SK-N-SH treated with all-trans-retinoic acid at 6 μM for 48 hours (cell line): ENCODE results near the gene SMC1B.

ENCODE experiments used
- ATAC-seq: fragments of 200-7000 bp; cut with Tn5 transposase; 3 replicates; pipeline ENCODE4 v1.9.1; 2020; ENCODE audit warnings: mild to moderate bottlenecking, moderate library complexity
- ARNTL ChIP-seq: fragments of 450-650 bp; formaldehyde crosslinking; IDR thresholded peaks from 2 replicates; pipeline ENCODE4 v1.5.0; 2020; ENCODE audit warnings: low read depth, mild to moderate bottlenecking, moderate library complexity, borderline replicate concordance
- BACH2 ChIP-seq: fragments of 250-450 bp; sonication (Bioruptor Pico); IDR thresholded peaks from 2 replicates; pipeline ENCODE4 v1.9.0; 2021; ENCODE audit warnings: mild to moderate bottlenecking, borderline replicate concordance
- CREB5 ChIP-seq: fragments of 250-450 bp; sonication (Bioruptor Pico); IDR thresholded peaks from 2 replicates; pipeline ENCODE4 v1.5.1; 2020; ENCODE audit warnings: low read depth, mild to moderate bottlenecking, moderate library complexity
- GLIS3 ChIP-seq: fragments of 250-450 bp; sonication (Bioruptor Pico); IDR thresholded peaks from 2 replicates; pipeline ENCODE4 v1.5.0; 2020; ENCODE audit warnings: mild to moderate bottlenecking, moderate library complexity
- PATZ1 ChIP-seq: fragments of 250-450 bp; sonication (Bioruptor Pico); IDR thresholded peaks from 2 replicates; pipeline ENCODE4 v1.8.0; 2020; ENCODE audit warnings: mild to moderate bottlenecking, moderate library complexity, borderline replicate concordance
- POU6F1 ChIP-seq: fragments of 250-450 bp; sonication (Bioruptor Pico); IDR thresholded peaks from 2 replicates; pipeline ENCODE4 v1.8.0; 2021; ENCODE audit warnings: low read depth, mild to moderate bottlenecking, moderate library complexity, borderline replicate concordance
- RARB ChIP-seq: fragments of 250-450 bp; sonication (Bioruptor Pico); IDR thresholded peaks from 2 replicates; pipeline ENCODE4 v1.8.0; 2021; ENCODE audit warnings: mild to moderate bottlenecking, moderate library complexity
- SNAI2 ChIP-seq: fragments of 250-450 bp; sonication (Bioruptor Pico); IDR thresholded peaks from 2 replicates; pipeline ENCODE4 v1.5.0; 2020; ENCODE audit warnings: mild to moderate bottlenecking, moderate library complexity
- TCF4 ChIP-seq: fragments of 250-450 bp; sonication (Bioruptor Pico); IDR thresholded peaks from 2 replicates; pipeline ENCODE4 v1.8.0; 2021; ENCODE audit warnings: mild to moderate bottlenecking, moderate library complexity, borderline replicate concordance
- TOX ChIP-seq: fragments of 250-450 bp; sonication (Bioruptor Pico); IDR thresholded peaks from 2 replicates; pipeline ENCODE4 v1.8.0; 2021; ENCODE audit warnings: mild to moderate bottlenecking, moderate library complexity, borderline replicate concordance
- ZFP3 ChIP-seq: fragments of 250-450 bp; sonication (Bioruptor Pico); IDR thresholded peaks from 2 replicates; pipeline ENCODE4 v1.5.0; 2020; ENCODE audit warnings: mild to moderate bottlenecking, moderate library complexity
- ZFP30 ChIP-seq: fragments of 450-650 bp; formaldehyde crosslinking; IDR thresholded peaks from 2 replicates; pipeline ENCODE4 v1.5.0; 2022; ENCODE audit warnings: mild to moderate bottlenecking, moderate library complexity
- ZNF70 ChIP-seq: fragments of 450-650 bp; formaldehyde crosslinking; IDR thresholded peaks from 2 replicates; pipeline ENCODE4 v1.5.0; 2020; ENCODE audit warnings: mild to moderate bottlenecking, moderate library complexity
- ZNF8 ChIP-seq: fragments of 450-650 bp; formaldehyde crosslinking; IDR thresholded peaks from 2 replicates; pipeline ENCODE4 v1.5.0; 2020; ENCODE audit warnings: mild to moderate bottlenecking, moderate library complexity

The SMC1B gene

GRCh38 chr22:45435544-45436139, 22.2 kb upstream of the SMC1B start (continued):
- TF ChIP-seq POU6F1 (CRISPR knock-in tag) (no peak), ZFP30 (CRISPR knock-in tag) (no peak)

GRCh38 chr22:45434981-45435380, 21.6 kb upstream of the SMC1B start:
- TF ChIP-seq PATZ1 (CRISPR knock-in tag) = no peak
- TF ChIP-seq RARB (CRISPR knock-in tag) = no peak
- no peak for TF ChIP-seq TOX (CRISPR knock-in tag)
- TF ChIP-seq ZNF8 = no peak
- no peak for TF ChIP-seq ARNTL (CRISPR knock-in tag)
- no peak for ATAC-seq

GRCh38 chr22:45430871-45431270, 17.5 kb upstream of the SMC1B start:
- TF ChIP-seq POU6F1 (CRISPR knock-in tag) (no peak), GLIS3 (CRISPR knock-in tag) (no peak), SNAI2 (CRISPR knock-in tag) (no peak), CREB5 (no peak), ZFP30 (CRISPR knock-in tag) (no peak), ZNF8 (no peak), BACH2 (CRISPR knock-in tag) (no peak), PATZ1 (CRISPR knock-in tag) (no peak)
- ATAC-seq = no peak

- TF ChIP-seq TCF4 (no peak), SNAI2 (CRISPR knock-in tag) (no peak), TOX (CRISPR knock-in tag) (no peak), GLIS3 (CRISPR knock-in tag) (no peak), ZNF70 (CRISPR knock-in tag) (no peak), ZFP3 (CRISPR knock-in tag) (no peak), CREB5 (no peak)
- ATAC-seq = no peak
These were observed 16.8 kb upstream of the SMC1B start for GRCh38 chr22:45429981-45430775.
